PFSK-1 (cell line): ENCODE data around the gene KLLN.

Source experiments
- FOXP2 ChIP-seq: optimal IDR thresholded peaks from 2 replicates; pipeline ENCODE3; 2011; ENCODE audit warnings: borderline replicate concordance, control low read depth, inconsistent platforms; ENCODE audit not compliant: insufficient read depth; ENCODE audit errors: extremely low read length, extremely low read depth
- POLR2AphosphoS5 ChIP-seq: IDR thresholded peaks from 2 replicates; pipeline ENCODE4 v1.6.1; 2012; ENCODE audit warnings: low read depth, mild to moderate bottlenecking, control low read depth, low read length, moderate library complexity
- SIN3A ChIP-seq: IDR thresholded peaks from 2 replicates; pipeline ENCODE4 v1.6.1; 2012; ENCODE audit warnings: mild to moderate bottlenecking, low read length, moderate library complexity, borderline replicate concordance; ENCODE audit not compliant: insufficient read depth
- TAF1 ChIP-seq: IDR thresholded peaks from 2 replicates; pipeline ENCODE4 v1.6.1; 2012; ENCODE audit warnings: low read length, control low read depth, borderline replicate concordance; ENCODE audit not compliant: insufficient read depth
- TF ChIP-seq, protein P1 (sequence below), 2 experiments: IDR thresholded peaks; 2 replicates each; pipeline versions ENCODE4 v1.6.1 to v1.8.0; 2011 to 2012; ENCODE audit warnings: low read depth in 2 of 2, low read length in 2 of 2, control low read depth in 1 of 2, inconsistent platforms in 1 of 2, mild to moderate bottlenecking in 1 of 2, moderate library complexity in 1 of 2; ENCODE audit not compliant: insufficient read depth in 1 of 2

DNA sequence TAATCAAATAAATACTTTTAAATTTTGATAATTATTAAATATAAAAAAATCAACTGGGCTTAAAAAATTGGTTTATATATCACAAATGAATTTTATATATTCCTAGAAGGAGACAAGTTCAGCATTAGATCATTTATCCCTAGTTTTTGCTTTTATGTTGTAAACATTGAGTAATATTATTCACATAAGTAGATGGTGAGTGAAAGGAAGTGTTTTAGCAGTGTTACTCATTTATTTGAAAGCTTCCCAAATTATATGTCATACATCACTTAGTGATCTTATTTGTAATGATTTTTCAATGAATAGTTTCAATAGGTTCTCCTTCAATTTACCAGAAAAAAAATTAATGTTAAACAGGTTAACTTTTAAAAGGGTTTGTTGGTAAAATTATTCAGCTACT, 15.8 kb downstream of the KLLN start:
- TF ChIP-seq POLR2AphosphoS5 (no peak), SIN3A (no peak), TAF1 (no peak), FOXP2 (no peak)
- TF ChIP-seq, protein P1, sequence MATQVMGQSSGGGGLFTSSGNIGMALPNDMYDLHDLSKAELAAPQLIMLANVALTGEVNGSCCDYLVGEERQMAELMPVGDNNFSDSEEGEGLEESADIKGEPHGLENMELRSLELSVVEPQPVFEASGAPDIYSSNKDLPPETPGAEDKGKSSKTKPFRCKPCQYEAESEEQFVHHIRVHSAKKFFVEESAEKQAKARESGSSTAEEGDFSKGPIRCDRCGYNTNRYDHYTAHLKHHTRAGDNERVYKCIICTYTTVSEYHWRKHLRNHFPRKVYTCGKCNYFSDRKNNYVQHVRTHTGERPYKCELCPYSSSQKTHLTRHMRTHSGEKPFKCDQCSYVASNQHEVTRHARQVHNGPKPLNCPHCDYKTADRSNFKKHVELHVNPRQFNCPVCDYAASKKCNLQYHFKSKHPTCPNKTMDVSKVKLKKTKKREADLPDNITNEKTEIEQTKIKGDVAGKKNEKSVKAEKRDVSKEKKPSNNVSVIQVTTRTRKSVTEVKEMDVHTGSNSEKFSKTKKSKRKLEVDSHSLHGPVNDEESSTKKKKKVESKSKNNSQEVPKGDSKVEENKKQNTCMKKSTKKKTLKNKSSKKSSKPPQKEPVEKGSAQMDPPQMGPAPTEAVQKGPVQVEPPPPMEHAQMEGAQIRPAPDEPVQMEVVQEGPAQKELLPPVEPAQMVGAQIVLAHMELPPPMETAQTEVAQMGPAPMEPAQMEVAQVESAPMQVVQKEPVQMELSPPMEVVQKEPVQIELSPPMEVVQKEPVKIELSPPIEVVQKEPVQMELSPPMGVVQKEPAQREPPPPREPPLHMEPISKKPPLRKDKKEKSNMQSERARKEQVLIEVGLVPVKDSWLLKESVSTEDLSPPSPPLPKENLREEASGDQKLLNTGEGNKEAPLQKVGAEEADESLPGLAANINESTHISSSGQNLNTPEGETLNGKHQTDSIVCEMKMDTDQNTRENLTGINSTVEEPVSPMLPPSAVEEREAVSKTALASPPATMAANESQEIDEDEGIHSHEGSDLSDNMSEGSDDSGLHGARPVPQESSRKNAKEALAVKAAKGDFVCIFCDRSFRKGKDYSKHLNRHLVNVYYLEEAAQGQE (IDR thresholded peaks at IDR 0.05; ENCODE audit: insufficient read depth in 1 of 2, low read depth in 2 of 2, low read length in 2 of 2): no peak
